ENCODE data around the gene CHIT1. TPM values are rescaled to one million over a fixed set of nuclear protein-coding genes. Genes with fewer than 3 reads are reported as not detected.

CHIT1 gene
- total RNA-seq, 1 experiment from 2014 or later = not detected

- no peak for DNase-seq (ENCODE audit: low read depth, low spot score)
- H3K9ac ChIP-seq (ENCODE audit: low read length) = no peak overlapping the region
- no peaks in the 10 kb centered on the region for H4K20me1 ChIP-seq (ENCODE audit: insufficient read depth)
- H3K27me3 ChIP-seq (ENCODE audit: insufficient read depth, low read length) = no peaks in the 10 kb centered on the region
- H3K4me2 ChIP-seq (ENCODE audit: low read length) = no peak overlapping the region
- H3K27ac ChIP-seq (ENCODE audit: low read depth, low read length) = no peak overlapping the region
- CTCF ChIA-PET = interaction anchor here (1.3 kb wide), 1 partner anchor 65 kb away, joined by 3 read pairs; no protein-coding TSS in a partner anchor
- H3K9me2 ChIP-seq (ENCODE audit: insufficient read depth) = no peaks in the 10 kb centered on the region
- no peaks in the 10 kb centered on the region for H3K79me2 ChIP-seq (ENCODE audit: insufficient read depth, low read length)
- ATAC-seq = no peak
- intact Hi-C loops (cut with micrococcal nuclease) = no loop called here
- peaks cover 0 to 11% of the 10 kb centered on the region in 2 experiments; a peak in 2 of 4 replicates for H3K4me1 ChIP-seq (ENCODE audit: control insufficient read depth in 1 of 2, insufficient read depth in 2 of 2, low read length in 2 of 2)
- RAD21 ChIA-PET (ENCODE audit: low non-redundant PET in 1 of 2, low total read pairs in 2 of 2, uncharacterized antibody in 2 of 2, unreplicated experiment in 2 of 2) = no interaction called here
- no peaks in the 10 kb centered on the region for H3K9me3 ChIP-seq (ENCODE audit: control insufficient read depth in 1 of 2, insufficient read depth in 1 of 2, low read depth in 1 of 2, low read length in 2 of 2)
- POLR2A ChIA-PET = no interaction called here
- H2AFZ ChIP-seq (ENCODE audit: low read depth, low read length, poor library complexity, severe bottlenecking) = no peak overlapping the region
- BruUV-seq (replicated peaks) = no TSS peak
- H3K36me3 ChIP-seq (ENCODE audit: control insufficient read depth in 1 of 2, insufficient read depth in 2 of 2, low read length in 2 of 2) = no peaks in the 10 kb centered on the region
- no peak for TF ChIP-seq ZNF274 (IDR thresholded peaks at IDR 0.05; ENCODE audit: low read depth, low read length)
- no peak for TF ChIP-seq EZH2 (IDR thresholded peaks at IDR 0.05)
- no peak for TF ChIP-seq SRF (IDR thresholded peaks at IDR 0.05; ENCODE audit: low read depth)
- no peak for TF ChIP-seq TCF7L2 (IDR thresholded peaks at IDR 0.05; ENCODE audit: borderline replicate concordance, extremely low read depth, insufficient read depth, insufficient read length)
- TF ChIP-seq SP1 (IDR thresholded peaks at IDR 0.05; ENCODE audit: low read depth) = no peak
- TF ChIP-seq RAD21 (IDR thresholded peaks at IDR 0.05; ENCODE audit: low read depth) = no peak
- no peak for TF ChIP-seq MAX (IDR thresholded peaks at IDR 0.05)
- TF ChIP-seq ELF1 (IDR thresholded peaks at IDR 0.05; ENCODE audit: borderline replicate concordance, low read depth) = no peak
- TF ChIP-seq SIN3A (IDR thresholded peaks at IDR 0.05; ENCODE audit: low read depth) = no peak
- no peak for TF ChIP-seq POLR2A (IDR thresholded peaks at IDR 0.05; ENCODE audit: borderline replicate concordance, extremely low read depth, insufficient read depth, insufficient read length)
- no peak for TF ChIP-seq CEBPB (IDR thresholded peaks at IDR 0.05; ENCODE audit: low read depth)
- no peak for TF ChIP-seq ATF3 (IDR thresholded peaks at IDR 0.05)
- no peak for TF ChIP-seq YY1 (IDR thresholded peaks at IDR 0.05; ENCODE audit: extremely low read depth, insufficient replicate concordance, low read depth, low read length)
- no peak for TF ChIP-seq REST (IDR thresholded peaks at IDR 0.05; ENCODE audit: low read depth)
- no peak for TF ChIP-seq EZH2phosphoT487 (IDR thresholded peaks at IDR 0.05; ENCODE audit: borderline replicate concordance)
- H3K4me3 ChIP-seq (replicated peaks in 1 of 2; ENCODE audit: low read depth in 1 of 2, low read length in 2 of 2) = no peak overlapping the region
Measured at GRCh38 chr1:203190949-203191348, 38.5 kb downstream of the CHIT1 start.

Data from HCT116 (cell line).